Upper lobe of left lung (tissue), 6 donors: Measurements from ENCODE around the gene PCCA. TPM values are rescaled to one million over a fixed set of nuclear protein-coding genes. Genes with fewer than 3 reads are reported as not detected.

Experiments
- ATAC-seq, 2 donors: fragments of 200-7000 bp; cut with Tn5 transposase; one replicate each; pipeline ENCODE4 v1.9.1; 2022; ENCODE audit warnings: mild to moderate bottlenecking in 2 of 2, moderate library complexity in 2 of 2; ENCODE audit not compliant: low FRiP score in 2 of 2
- DNase-seq, 2 donors: peaks; one replicate each; pipeline ENCODE4 v3.0.0-alpha.2; 2019 to 2020
- H3K27ac ChIP-seq, 4 donors: fragments of 200-600 bp; sonication (generic); one replicate each; pipeline ENCODE4 v1.5.1; 2016 to 2019
- H3K27me3 ChIP-seq, 4 donors: fragments of 200-600 bp; sonication (generic); one replicate each; pipeline ENCODE4 v1.5.1; 2017 to 2019
- H3K36me3 ChIP-seq, 4 donors: fragments of 200-600 bp; sonication (generic); one replicate each; pipeline ENCODE4 v1.5.1; 2016 to 2019
- H3K4me1 ChIP-seq, 4 donors: fragments of 200-600 bp; sonication (generic); one replicate each; pipeline ENCODE4 v1.5.1; 2018 to 2019
- H3K4me3 ChIP-seq, 4 donors: fragments of 200-600 bp; sonication (generic); one replicate each; pipeline ENCODE4 v1.5.1; 2017 to 2019; ENCODE audit warnings: mild to moderate bottlenecking in 2 of 4, moderate library complexity in 1 of 4
- H3K9me3 ChIP-seq, 4 donors: fragments of 200-600 bp; sonication (generic); one replicate each; pipeline ENCODE4 v1.5.1; 2018 to 2019
- EP300 ChIP-seq, 4 donors: sonication (generic); formaldehyde crosslinking; IDR thresholded peaks; one replicate each; pipeline ENCODE4 v1.5.1; 2017; ENCODE audit warnings: antibody characterized with exemption in 4 of 4, control low read depth in 2 of 4
- POLR2A ChIP-seq, 4 donors: fragments of 450-650 bp; IDR thresholded peaks; one replicate each; pipeline ENCODE4 v1.5.1; 2016 to 2017; ENCODE audit warnings: antibody characterized with exemption in 4 of 4, mild to moderate bottlenecking in 2 of 4
- POLR2AphosphoS5 ChIP-seq, 2 donors: sonication (generic); formaldehyde crosslinking; IDR thresholded peaks; one replicate each; pipeline ENCODE4 v1.5.1; 2017; ENCODE audit warnings: antibody characterized with exemption in 2 of 2
- WGBS, 2 donors: methylation state at CpG; one replicate each; pipeline ENCODE4 v1.1.5; 2017 to 2018; 5-methylcytosine and 5-hydroxymethylcytosine counted together
- total RNA-seq, 6 donors: library from RNA; depleted of rRNA in 4 of 6; stranded (reverse); fragments of >200 nt in 4 of 6; gene quantifications; one replicate each; pipeline versions ENCODE4 v1.1.0 to v1.2.1, GENCODE V29; 2016 to 2021
- TF ChIP-seq, protein P1 (sequence below), 6 experiments: fragments of 450-650 bp in 4 of 6; fragments of 200-600 bp in 2 of 6; sonication (generic) in 2 of 6; IDR thresholded peaks; one replicate each; pipeline ENCODE4 v1.5.1; 2016 to 2019; ENCODE audit warnings: antibody characterized with exemption in 6 of 6
- donor health status: DM: no; HTN: no; CAD: no; lungs with moderate emphysema.
- donor health status: DM: no; HTN: yes; CAD: no; lungs with severe emphysema.

PCCA gene
- total RNA-seq, 6 donors from 2014 or later, result 23.1 to 43.4 (median 30.0) TPM

- no peak overlapping the region for H3K4me3 ChIP-seq
- ATAC-seq, result no peak
- no peak overlapping the region for H3K27ac ChIP-seq
- 72 to 78% methylated on average over 2 of the region's 2 CpGs for WGBS, 2 donors
- H3K9me3 ChIP-seq, result no peaks in the 10 kb centered on the region
- no peak for DNase-seq
- peaks cover 0 to 4% (median 1%) of the 10 kb centered on the region in 4 donors for H3K4me1 ChIP-seq
- TF ChIP-seq EP300 (IDR thresholded peaks at IDR 0.05) (no peak), POLR2AphosphoS5 (IDR thresholded peaks at IDR 0.05) (no peak), POLR2A (IDR thresholded peaks at IDR 0.05) (no peak)
- TF ChIP-seq, protein P1, sequence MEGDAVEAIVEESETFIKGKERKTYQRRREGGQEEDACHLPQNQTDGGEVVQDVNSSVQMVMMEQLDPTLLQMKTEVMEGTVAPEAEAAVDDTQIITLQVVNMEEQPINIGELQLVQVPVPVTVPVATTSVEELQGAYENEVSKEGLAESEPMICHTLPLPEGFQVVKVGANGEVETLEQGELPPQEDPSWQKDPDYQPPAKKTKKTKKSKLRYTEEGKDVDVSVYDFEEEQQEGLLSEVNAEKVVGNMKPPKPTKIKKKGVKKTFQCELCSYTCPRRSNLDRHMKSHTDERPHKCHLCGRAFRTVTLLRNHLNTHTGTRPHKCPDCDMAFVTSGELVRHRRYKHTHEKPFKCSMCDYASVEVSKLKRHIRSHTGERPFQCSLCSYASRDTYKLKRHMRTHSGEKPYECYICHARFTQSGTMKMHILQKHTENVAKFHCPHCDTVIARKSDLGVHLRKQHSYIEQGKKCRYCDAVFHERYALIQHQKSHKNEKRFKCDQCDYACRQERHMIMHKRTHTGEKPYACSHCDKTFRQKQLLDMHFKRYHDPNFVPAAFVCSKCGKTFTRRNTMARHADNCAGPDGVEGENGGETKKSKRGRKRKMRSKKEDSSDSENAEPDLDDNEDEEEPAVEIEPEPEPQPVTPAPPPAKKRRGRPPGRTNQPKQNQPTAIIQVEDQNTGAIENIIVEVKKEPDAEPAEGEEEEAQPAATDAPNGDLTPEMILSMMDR (IDR thresholded peaks at IDR 0.05), result no peak
- no peaks in the 10 kb centered on the region for H3K27me3 ChIP-seq
- H3K36me3 ChIP-seq, result no peaks in the 10 kb centered on the region
Observed at GRCh38 chr13:100176801-100177400, 88.0 kb downstream of the PCCA start.

- H3K4me3 ChIP-seq, result no peak overlapping the region
- H3K27ac ChIP-seq, result no peak overlapping the region
- WGBS, 2 donors, result 100% methylated on average over 2 of the region's 2 CpGs
- no peaks in the 10 kb centered on the region for H3K36me3 ChIP-seq
- DNase-seq (no peak), ATAC-seq (no peak)
- H3K27me3 ChIP-seq, result no peaks in the 10 kb centered on the region
- TF ChIP-seq, protein P1 (IDR thresholded peaks at IDR 0.05), result no peak
- H3K4me1 ChIP-seq, result peaks cover 0 to 4% (median 1%) of the 10 kb centered on the region in 4 donors
- H3K9me3 ChIP-seq, result no peaks in the 10 kb centered on the region
Observed at GRCh38 chr13:100178309-100178708, 89.4 kb downstream of the PCCA start.

GRCh38 chr13:100179276-100179675 is 90.4 kb downstream of the PCCA start:
- H3K27me3 ChIP-seq, result no peaks in the 10 kb centered on the region
- ATAC-seq (no peak), DNase-seq (no peak)
- 89 to 93% methylated on average over 3 of the region's 3 CpGs for WGBS, 2 donors
- peaks cover 0 to 4% (median 1%) of the 10 kb centered on the region in 4 donors for H3K4me1 ChIP-seq
- H3K27ac ChIP-seq, result no peak overlapping the region
- TF ChIP-seq POLR2A (IDR thresholded peaks at IDR 0.05), result no peak
- no peak for TF ChIP-seq EP300 (IDR thresholded peaks at IDR 0.05)
- TF ChIP-seq, protein P1 (IDR thresholded peaks at IDR 0.05), result no peak
- TF ChIP-seq POLR2AphosphoS5 (IDR thresholded peaks at IDR 0.05), result no peak
- H3K4me3 ChIP-seq, result no peak overlapping the region
- H3K36me3 ChIP-seq, result no peaks in the 10 kb centered on the region
- no peaks in the 10 kb centered on the region for H3K9me3 ChIP-seq

GRCh38 chr13:100182900-100183490 is 94.1 kb downstream of the PCCA start:
- H3K9me3 ChIP-seq, result no peaks in the 10 kb centered on the region
- TF ChIP-seq, protein P1 (IDR thresholded peaks at IDR 0.05), result no peak
- TF ChIP-seq POLR2AphosphoS5 (IDR thresholded peaks at IDR 0.05) (no peak), POLR2A (IDR thresholded peaks at IDR 0.05) (no peak), EP300 (IDR thresholded peaks at IDR 0.05) (no peak)
- H3K4me1 ChIP-seq, result no peaks in the 10 kb centered on the region
- H3K36me3 ChIP-seq, result no peaks in the 10 kb centered on the region
- no peak overlapping the region for H3K27ac ChIP-seq
- H3K27me3 ChIP-seq, result no peaks in the 10 kb centered on the region
- no peak overlapping the region for H3K4me3 ChIP-seq
- 87 to 92% methylated on average over 4 of the region's 4 CpGs for WGBS, 2 donors
- DNase-seq (no peak), ATAC-seq (no peak)

DNA sequence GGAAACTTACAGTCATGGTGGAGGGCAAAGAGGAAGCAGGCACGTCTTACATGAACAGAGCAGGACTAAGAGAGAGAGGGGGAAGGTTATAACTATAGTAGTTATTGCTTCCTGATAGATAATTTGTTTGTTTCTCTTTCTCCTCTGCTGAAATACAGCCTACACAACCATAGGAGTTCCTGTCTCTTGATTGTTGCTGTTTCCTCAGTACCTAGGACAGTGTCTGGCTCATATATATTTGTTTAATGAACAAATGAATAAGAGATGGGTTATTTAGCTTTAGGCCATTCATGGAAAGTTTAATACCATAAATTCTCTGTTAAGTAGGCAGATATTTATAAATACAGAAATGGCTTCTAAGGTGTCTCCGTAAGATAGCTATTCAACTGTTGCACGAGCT is 95.2 kb downstream of the PCCA start:
- TF ChIP-seq, protein P1 (IDR thresholded peaks at IDR 0.05), result no peak
- no peak for TF ChIP-seq POLR2A (IDR thresholded peaks at IDR 0.05)
- no peak for TF ChIP-seq POLR2AphosphoS5 (IDR thresholded peaks at IDR 0.05)
- no peak for TF ChIP-seq EP300 (IDR thresholded peaks at IDR 0.05)
- 50 to 85% methylated on average over 3 of the region's 3 CpGs for WGBS, 2 donors
- Histone ChIP-seq H3K27ac (no peak overlapping the region), H3K4me1 (no peaks in the 10 kb centered on the region), H3K36me3 (no peaks in the 10 kb centered on the region), H3K4me3 (no peak overlapping the region), H3K9me3 (no peaks in the 10 kb centered on the region), H3K27me3 (no peaks in the 10 kb centered on the region)
- no peak for DNase-seq
- no peak for ATAC-seq
